Limb (tissue), 2 donors: ENCODE results near the gene RNF225.
"Not testable (repeated sequence)": the region's sequence is repeated elsewhere in the genome, so short reads cannot be mapped to it uniquely, and the experiment has no call there.

ENCODE experiments used
- DNase-seq, 2 donors: peaks; one replicate each; pipeline ENCODE4 v3.0.0-alpha.2; 2016; ENCODE audit errors: extremely low spot score in 2 of 2

RNF225 gene

DNA sequence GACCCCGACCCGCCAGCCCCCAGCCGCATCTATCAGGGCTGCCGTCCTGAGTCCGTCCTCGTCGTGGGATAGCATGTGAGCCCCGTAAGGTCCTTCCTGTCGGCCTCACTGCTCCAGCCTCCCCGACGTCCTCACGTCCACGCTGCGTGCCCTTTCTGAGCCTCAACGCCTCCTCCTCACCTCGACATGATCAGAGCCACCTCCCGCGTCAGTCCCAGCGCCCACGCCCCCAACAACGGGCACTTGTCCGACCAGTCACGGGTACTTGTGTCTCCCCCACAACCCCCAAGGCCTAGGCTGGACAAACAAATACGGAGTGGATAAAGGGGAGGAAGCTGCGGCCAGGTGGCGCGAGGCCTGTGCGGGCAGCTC lies 33.6 kb upstream of the RNF225 start:
- no peak for DNase-seq

DNA sequence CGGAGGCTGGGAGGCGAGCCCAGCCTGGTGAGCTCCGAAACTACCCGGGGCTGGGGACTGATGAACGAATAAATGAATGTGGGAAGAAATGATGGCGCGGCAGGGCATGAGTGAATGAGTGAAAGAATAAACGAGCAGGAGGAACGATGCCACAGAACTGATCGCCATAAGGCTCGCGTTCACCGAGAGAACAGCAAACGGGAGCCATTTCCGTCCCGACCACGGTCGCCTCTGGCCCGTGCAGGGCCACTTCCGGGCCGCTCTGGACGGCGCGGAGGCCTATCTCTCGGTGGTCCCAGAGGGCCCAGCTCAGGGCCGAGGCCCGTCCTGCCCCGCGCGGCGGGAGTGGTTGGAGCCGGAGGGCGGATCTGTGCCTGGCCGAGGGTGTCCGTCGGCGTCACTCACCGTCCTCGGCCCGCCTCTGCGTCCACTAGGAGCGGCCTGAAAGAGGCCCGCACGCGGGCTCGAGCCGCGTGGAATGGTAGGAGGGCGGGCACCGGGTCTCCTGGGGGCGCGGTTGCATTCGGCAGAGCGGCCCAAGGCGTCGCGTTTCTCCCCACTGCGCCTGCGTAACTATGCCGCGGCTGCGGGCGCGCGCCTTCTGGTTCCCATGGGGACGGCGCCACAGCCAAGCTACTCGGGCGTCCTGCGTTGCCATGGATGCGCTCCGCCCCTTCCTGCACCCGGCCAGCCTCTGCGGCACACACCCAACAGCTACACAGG lies 33.0 kb upstream of the RNF225 start, which contains the start of gene ZNF497:
TSS of gene ZNF497 (minus strand) at position 480 of the 723 bp plus-strand sequence. CDS start 5,116 bp downstream, outside the sequence.
- peak; percentile 94 to 97 for DNase-seq

DNA sequence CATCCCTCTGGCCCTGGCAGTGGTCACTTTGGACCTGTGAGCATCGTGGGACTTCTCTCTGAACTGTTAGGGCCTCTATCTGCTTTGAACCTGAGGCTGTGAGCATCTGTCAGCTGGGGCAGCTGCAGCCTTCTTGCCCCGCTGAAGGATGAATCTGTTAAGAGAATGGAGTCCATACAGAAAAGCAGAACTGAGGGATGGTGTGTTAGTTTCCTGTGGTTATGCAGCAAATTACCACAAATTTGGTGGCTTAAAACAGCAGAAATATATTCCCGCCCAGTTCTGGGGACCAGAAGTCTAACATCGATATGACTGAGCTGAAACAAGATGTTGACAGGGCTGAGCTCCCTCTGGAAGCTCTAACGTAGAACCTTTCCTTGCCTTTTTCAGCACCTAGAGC lies 31.3 kb upstream of the RNF225 start:
- no peak for DNase-seq

DNA sequence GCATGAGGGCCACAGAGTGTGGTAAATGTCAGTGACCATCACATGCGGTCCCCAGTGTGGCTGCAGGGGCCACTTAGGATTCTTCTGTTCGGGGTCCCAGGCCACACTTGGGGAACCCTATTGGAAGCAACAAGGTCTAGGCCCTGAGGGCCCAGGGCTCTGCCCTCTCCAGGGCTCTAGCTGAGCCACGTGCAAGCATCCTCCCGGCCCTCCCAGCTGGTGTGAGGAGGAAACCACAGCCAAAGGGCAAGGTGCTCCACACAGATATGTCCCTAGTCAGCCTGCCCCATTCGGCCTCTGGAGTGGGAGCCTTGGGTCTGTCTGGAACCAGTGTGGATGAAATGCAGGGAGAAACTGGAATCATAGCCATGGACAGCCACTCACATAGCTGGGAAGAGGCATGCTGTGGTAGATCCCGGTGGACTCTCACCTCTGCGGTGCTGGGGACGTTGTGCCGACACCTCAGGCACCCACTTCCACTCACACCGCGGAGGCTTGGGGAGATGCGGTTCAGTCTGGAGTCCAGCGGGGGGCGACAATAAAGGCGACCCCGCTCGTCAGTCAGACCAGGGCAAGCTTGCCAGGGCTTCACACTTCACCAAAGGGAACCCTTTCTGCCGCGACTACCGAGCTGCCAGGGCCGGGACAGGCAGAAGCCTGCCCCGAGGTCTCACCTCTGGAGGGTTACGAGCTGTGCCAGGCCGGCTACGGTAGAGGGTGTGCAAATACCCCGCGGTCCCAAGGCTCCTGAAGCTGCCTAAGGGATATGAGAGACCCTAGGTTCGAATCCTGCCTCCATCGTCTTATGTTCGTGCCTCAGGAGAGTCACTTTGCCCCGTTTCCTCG lies 28.6 kb upstream of the RNF225 start:
- no peak for DNase-seq

DNA sequence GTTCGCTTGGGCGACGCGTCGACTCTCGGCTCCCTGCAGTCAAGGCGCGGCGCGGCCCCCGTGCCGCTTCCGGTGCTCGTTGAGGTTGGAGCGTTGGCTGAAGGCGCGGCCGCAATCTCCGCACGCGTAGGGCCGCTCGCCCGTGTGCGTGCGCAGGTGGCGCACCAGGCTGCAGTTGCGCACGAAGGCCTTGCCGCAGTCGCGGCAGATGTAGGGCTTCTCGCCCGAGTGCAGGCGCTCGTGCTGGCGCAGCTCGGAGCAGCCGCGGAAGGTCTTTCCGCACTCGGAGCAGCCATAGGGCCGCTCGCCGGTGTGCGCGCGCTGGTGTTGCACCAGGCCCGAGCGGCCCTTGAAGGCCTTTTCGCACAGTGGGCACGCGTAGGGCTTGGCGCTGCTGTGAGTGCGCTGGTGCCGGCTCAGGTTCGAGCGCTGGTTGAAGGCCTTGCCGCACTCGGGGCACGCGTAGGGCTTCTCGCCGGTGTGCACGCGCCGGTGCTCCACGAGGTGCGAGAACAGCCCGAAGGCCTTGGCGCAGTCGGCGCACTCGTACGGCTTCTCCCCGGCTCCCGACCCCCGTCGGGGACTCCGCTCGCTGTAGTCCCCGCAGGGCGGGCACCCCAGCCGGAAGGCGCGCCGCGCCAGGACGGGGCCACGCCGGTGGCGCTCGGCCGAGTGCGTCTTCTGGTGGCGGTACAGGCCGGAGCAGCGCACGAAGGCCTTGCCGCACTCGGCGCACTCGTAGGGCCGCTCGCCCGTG lies 27.6 kb upstream of the RNF225 start:
- no peak for DNase-seq

DNA sequence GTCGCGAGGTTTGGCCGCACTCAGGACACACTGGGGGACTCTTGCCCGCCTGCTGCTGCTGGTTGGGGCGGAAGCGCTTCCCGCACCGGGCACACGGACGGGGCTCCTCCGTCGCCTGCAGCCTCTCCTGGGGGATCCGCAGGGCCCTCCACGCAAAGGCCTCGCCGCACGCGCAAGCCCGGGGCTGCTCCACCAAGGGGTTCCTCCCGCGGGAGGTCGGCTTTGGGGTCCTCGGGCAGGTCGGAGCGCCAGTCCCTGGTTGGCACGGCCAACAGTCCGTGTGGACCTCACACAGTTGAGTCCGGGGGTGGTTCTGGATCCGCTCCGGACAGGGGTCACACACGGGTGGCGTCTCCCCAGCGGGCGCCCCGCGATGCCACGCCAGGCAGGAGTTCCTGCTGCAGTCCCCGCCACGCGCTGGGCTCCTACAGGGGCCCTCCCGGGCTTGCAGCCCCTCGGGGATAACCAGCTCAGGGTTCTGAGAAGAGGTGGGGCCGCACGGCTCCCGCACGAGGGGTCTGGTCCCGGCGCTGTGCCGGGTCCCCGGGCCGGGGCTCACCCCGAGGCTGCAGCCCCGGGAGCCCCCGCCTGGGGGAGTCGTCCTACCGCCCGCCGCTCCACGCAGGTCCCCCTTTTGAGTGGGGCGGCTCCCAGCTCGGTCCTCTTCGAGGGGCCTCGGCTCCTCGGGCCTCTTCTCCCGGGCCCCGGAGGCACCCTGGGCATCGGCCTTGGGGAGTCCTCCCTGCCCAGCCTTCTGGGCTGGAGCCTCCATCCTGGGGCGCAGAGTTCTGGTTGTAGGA lies 26.7 kb upstream of the RNF225 start:
- no peak for DNase-seq

DNA sequence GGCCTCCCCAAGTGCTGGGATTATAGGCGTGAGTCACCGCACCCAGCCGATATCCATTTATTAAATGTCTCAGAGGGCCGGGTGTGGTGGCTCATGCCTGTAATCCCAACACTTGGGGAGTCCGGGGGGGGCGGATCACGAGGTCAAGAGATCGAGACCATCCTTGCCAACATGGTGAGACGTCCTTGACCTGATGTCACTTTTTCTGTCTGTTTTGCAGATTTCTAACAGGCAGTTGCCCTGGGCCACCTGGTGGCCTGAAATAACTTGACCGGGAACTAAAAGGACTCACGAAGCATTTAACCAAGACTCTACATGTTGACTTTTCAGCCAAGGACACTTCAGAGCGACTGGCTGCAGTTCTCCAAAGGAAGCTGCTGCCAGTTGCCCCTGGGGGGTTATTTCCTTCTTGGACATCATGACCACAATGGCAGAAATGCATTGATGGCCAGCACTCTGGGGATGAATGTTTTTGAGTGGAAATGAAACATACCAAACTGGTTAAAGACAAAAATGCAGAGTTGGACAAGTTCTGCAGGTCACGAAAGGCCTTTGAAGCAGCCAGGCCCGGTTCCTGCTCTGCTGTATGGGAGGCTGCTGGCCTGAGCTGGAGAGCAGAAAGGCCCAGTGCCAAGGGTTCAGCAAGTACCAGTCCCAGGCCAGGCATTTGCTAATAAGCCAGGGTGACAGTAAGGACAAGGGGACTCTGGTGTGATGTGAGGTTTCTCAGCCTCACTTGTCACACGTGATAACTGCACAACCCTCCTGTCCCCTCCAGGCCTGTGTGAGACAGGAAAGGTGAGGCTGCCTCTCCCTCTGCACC lies 22.9 kb upstream of the RNF225 start:
- DNase-seq, result no peak

DNA sequence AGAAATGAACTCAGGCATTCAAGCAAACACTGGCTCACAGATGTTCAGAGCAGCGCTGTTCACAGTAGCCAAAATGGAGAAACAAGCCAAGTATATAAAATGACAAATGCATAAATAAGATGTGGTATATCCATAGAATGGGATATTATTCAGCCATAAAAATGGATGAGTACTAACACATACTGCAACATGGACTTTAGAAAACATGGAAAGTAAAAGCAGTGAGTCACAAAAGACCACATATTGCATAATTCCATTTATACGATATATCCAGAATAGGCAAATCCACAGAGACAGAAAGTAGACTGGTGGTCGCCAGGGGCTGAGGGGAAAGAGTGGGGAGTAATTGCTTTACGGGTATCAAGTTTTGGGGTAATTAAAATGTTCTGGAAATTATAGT lies 21.3 kb upstream of the RNF225 start:
- no peak for DNase-seq

DNA sequence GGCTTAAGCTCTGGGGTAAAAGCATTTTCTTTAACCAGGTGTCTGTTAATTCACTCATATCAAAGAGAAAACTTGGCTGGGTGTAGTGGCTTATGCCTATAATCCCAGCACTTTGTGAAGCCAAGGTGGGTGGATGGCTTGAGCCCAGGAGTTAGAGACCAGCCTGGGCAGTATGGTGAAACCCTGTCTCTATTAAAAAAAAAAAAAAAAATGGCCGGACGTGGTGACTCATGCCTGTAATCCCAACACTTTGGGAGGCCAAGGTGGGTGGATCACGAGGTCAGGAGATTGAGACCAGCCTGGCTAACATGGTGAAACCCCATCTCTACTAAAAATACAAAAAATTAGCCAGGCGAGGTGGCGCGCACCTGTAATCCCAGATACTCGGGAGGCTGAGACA lies 18.7 kb upstream of the RNF225 start:
- DNase-seq, result not testable (repeated sequence)

DNA sequence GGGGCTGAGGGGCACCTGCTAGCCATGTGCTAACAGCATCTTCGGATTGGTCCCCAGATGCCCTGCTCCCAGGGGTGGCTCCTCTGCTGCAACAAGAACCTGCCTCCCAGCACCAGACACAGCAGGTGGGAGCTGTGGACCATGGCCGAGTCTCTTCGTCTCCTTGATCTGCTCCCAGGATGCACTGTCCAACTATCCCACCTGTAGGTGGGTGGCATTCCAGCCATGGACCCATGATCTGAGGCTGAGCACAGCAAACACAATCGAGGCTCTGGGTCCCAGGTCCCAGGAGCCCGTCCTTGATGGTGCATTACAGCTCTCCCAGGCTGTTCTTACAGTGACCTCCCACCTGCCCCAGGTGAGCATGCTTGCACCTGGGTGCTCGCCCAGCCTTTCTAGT lies 16.2 kb upstream of the RNF225 start:
- DNase-seq, result no peak

DNA sequence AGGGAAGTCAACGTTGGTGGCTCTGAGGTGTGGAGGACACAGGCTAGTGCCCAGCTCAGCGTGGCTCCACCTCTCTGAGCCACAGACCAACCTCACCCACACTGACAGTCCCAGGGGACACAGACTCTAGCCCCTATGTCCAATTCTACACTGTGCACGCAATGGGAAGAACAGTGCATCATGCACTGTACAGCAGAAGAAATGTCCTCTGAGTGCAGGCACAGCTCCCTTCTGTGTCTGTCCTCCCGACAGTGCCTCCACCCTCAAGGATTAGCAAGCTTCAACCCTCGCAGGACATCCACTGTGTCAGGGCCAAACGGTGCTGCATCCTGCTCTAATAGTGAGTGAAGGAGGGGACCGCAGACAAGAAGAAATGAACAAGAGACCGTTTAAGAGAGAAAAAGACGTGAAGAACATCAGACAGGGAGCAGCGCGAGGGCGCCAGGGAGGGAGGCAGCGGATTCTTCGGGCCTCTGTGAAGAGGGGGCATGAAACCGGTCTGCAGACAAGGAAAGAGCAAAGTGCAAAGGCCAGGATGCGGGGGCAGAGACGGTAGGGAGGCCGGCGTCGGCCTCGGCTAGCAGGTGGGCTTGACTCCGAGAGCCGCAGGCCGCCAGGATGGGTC lies 15.3 kb upstream of the RNF225 start:
- no peak for DNase-seq

DNA sequence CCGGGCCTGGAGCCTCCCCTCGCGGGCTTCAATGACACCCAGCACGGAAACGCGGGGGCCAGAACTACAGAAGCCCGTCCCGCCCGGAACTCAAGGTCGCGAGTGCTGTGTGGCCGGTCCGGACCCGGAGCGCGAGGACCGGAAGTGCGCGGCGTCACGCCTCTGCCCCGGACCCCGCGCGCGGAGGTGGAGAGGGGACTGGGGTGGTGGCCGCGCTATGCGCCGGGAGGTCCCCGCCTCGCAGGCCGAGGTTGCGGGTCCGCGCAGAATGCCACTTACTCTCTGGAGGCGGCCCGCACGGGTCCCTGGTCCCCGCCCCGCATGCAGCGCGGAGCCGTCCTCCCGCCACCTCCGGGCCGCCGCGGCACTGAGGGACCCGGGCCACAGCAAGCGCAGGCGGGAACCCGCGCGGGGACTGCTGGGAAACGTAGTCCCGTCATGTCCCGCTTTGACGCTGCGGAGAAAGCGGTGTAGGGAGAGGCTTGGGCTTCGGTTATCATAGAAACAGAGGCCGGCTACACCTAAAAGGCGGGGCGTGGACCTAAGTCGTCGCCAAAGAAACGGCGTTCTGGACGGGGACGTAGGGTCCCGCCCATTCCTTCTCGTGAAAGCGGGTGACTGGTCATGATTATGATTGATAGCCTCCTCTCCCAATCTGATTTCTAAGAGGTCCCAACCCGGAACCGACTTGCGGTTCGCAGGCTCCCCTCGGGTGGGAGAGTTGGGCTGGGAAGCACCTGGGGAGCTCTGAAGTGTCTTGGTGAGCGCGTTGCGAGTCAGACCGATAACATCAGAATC lies 14.6 kb upstream of the RNF225 start, which contains the start of gene ZNF837:
TSS of gene ZNF837 (minus strand) at position 369 of the 798 bp plus-strand sequence. CDS start 11,698 bp downstream, outside the sequence.
- peak; percentile 97 to 99 for DNase-seq

DNA sequence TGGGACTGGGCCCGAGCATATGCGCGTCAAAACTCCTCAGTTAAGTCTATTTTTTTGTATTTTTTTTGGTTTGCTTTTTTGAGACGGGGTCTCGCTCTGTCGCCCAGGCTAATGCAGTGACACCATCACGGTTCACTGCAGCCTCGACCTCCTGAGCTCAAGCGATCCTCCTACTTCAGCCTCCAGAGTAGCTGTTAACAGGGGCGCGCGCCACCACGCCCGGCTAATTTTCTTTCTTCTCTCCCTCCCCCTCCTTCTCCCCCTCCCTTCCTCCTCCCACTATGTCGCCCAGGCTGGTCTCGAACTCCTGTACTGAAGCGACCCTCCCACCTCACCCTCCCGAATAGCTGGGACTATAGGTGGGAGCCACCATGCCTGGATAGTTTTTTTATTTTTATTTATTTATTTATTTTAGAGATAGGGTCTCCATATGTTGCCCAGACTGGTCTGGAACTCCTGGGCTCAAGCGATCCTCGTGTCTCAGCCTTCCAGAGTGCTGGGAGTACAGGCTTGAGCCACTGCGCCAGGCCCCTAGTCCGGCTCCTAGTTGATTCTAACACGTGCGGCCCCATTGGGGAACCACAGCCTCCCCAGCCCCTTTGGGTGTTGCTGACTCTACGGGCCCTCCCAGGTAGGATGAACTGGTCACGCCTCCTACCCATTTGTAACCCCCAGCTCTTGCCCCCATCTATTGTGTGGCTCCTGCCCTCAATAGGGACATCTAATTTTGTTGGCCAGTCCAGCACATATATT lies 13.8 kb upstream of the RNF225 start:
- DNase-seq, result no peak

DNA sequence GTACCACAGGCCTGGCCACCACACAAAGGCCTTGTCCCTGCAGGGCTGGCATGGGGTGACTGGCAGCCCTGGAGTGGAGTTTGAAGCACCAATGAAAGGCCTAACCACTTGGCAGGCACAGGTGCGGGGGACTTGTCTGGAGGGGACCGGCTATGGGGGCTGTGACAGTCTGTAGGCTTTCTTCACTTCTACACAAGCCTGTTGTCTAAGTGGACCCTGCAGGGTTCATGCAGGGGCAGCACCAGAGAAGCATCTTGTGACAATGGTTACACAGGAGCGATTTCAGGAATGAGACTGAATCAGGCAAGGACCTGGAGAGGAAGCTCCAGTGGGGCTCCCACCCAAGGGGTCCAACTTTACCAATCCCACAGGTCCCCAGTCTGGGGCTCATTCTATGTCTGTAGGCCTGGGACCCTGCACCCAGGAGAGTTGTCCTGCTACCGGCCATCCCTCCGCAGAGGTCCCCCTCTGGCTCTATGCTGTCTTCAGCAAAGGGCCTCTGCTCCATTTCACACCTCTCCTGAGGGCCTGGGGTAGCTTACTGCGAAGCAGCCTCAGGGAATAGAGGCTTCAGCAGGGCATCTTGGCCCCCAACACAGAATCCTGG lies 12.4 kb upstream of the RNF225 start:
- no peak for DNase-seq

DNA sequence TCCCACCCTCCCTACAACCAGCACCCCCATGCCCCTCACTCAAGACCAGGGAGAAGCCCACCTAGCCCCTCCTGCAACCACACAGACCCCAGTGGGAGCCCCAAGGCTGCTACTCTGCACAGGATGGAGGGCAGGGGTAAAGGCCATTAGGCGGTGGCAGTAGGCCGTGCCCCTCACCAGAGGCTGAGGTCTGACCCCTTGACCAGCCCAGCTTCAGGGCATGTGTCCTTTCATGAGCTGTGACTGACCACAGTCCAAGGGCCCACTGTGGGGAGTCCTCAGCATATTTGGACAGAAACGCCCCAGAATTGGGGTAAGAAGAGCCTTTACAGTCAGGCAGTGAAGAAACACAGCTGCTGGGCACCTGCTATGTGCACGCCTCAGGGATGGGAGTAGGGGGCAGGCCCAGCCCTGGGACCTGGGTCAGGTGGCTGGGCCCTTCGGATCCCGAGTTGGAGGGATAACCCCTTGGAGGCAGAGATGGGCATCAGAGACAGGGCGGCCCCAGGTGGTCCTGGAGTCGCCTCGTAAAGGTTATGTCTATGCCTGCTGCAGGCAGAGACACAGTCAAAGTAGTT lies 10.1 kb upstream of the RNF225 start:
- no peak for DNase-seq

DNA sequence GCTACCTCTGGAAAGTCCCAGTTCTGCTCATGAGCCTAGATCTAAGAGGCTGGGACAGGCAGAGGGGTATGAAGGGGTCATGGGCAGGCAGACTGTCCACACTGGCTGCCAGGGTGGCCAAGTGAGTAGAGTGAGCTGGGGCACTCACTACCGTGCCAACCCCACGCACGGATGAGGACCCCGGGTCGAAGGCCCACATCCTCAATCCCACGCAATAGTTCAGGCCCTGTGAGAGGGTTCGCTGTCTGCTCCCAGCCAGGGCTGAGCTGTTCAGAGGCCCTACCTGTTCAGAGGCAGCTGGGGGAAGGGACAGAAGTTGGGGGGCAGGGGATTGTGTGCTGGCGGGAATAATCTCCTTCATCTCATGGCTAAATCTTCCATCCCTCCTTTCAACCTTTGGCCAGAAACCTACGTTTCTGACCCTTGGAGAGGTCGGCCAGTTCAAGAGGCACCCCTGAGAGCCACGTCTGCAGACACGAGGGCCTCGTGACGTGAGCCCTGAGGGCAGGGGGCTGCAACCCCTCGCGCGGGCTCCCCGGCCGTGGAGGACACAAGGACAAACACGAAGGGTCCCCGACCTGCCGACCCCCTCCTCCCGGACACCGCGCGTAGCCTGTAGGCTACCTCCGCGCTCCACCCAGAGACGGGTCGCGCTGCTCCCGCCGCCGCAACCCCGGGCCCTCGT lies 9.4 kb upstream of the RNF225 start:
- DNase-seq, result no peak
